HG03097 (cell line): Measurements from ENCODE around the gene RAB3GAP1.

ENCODE experiments used
- ATAC-seq: cut with Tn5 transposase; IDR thresholded peaks from one replicate; pipeline ENCODE4 v1.9.1; 2021; ENCODE audit not compliant: unreplicated experiment, low FRiP score

Gene RAB3GAP1

DNA sequence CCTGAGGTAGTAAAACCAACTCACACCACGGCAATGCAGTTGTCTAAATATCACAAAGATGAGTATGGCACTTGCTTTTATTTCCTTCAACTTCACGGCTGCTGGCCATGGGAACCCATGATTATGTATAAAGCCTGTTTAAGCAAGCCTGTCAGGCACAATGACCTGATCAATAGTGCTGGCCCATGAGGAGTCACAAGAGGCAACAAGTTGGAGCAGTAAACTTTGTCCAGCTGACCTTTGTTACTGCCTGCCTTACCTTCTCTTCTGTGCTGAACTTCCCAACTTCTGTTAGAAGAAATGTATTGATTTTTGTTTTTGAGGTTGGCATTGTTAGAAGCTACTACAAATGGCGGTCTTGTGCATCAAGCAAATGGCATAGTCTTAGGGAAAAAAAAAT, 151.9 kb downstream of the RAB3GAP1 start:
- ATAC-seq: no peak

GRCh38 chr2:135208016-135208415, 155.9 kb downstream of the RAB3GAP1 start:
- ATAC-seq: no peak

DNA sequence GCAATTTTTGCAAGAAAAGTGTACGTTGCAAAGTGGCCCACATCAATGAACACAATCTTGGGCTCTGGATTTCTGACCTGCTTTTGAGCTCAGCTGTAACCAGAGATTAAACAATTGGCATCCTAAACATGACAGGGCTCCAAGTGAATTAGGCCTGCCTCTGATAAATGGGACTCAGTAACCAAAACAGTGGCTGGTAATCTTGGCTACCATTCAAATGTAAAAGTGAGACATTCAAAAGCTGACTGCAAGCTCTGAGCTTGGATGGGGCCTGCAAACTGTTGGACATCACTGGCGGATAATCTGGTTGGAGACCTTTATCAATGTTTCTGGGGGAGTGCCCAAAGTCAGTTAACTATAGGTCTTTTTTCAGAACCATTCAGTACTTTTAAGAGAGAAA, 160.7 kb downstream of the RAB3GAP1 start:
- ATAC-seq: no peak

- no peak for ATAC-seq
These were observed 166.3 kb downstream of the RAB3GAP1 start for GRCh38 chr2:135218426-135218825.

DNA sequence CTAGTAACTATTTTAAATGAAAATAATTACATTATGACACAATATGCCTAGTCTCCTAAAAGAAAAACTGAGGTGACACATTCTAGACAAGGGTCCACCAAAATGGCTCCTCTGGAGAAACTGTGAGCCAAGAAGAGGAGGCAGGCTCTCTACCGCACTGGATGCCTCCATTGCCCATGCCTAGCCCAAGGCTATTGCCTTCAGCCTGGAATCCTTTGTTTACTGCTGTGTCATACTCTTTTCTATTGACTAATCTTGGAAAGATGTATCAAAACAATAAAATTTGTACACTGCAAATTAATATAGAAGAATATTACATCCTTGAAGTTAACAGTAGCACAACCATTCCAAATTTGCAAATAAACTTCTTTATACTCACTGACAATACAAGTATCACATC, 167.1 kb downstream of the RAB3GAP1 start:
- ATAC-seq: no peak
